GM08714 (cell line): ENCODE data around the gene STC2.

Source experiments
- H3K4me3 ChIP-seq: fragments of 200-500 bp; sonication (Bioruptor generic); 2 replicates; pipeline ENCODE4 v1.5.1; 2014; ENCODE audit warnings: mild to moderate bottlenecking, low read length, inconsistent platforms
- ZNF274 ChIP-seq: IDR thresholded peaks from 2 replicates; pipeline ENCODE4 v1.6.1; 2012; ENCODE audit warnings: mild to moderate bottlenecking, low read depth, low read length

The STC2 gene

DNA sequence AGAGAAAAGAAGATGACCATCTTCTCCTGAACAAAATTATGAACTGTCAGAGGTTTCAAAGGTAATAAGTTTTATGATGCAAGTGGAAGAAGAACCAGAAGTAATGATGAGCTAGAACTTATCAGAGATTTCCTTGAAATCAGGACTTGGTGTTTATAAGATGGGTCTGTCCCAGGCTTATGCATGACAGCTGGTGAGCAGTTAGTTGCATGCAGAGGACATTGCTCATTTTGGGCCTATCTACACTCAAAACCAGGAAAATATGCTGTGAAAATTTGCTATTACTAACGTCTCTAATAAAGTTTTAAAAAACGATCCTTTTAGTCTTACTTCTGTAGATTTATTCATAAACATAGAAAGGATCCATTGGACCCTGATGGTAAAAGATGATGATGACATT, 6.6 kb upstream of the STC2 start:
- no peak for TF ChIP-seq ZNF274

GRCh38 chr5:173333925-173334661, 5.9 kb upstream of the STC2 start:
- TF ChIP-seq ZNF274: no peak
- no peak overlapping the region for H3K4me3 ChIP-seq

More for the DNA sequence above, 6.6 kb upstream of the STC2 start:
- no peak overlapping the region for H3K4me3 ChIP-seq

- no peak overlapping the region for H3K4me3 ChIP-seq
- no peak for TF ChIP-seq ZNF274
Observed at GRCh38 chr5:173331956-173332479, 3.8 kb upstream of the STC2 start.

DNA sequence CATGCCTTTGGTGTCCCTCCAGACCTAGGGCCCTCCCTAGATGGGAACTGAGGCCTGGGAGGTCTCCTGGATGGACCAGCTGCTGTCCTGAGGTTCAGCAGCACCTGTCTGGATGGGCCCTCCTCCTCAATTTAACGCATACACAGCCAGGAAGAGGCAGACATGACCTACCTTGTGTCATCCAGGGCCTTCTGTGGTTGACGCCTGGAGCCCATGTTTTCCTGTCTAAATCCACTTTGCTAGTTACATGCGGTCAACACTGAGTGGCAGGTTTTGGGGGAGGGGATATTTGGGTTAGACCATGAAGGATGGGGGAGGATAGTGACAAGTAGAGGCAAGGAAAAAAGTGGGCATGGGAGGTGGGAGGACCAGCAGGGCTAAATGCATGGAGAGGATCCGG, 3.1 kb upstream of the STC2 start:
- H3K4me3 ChIP-seq: no peak overlapping the region
- TF ChIP-seq ZNF274: no peak

DNA sequence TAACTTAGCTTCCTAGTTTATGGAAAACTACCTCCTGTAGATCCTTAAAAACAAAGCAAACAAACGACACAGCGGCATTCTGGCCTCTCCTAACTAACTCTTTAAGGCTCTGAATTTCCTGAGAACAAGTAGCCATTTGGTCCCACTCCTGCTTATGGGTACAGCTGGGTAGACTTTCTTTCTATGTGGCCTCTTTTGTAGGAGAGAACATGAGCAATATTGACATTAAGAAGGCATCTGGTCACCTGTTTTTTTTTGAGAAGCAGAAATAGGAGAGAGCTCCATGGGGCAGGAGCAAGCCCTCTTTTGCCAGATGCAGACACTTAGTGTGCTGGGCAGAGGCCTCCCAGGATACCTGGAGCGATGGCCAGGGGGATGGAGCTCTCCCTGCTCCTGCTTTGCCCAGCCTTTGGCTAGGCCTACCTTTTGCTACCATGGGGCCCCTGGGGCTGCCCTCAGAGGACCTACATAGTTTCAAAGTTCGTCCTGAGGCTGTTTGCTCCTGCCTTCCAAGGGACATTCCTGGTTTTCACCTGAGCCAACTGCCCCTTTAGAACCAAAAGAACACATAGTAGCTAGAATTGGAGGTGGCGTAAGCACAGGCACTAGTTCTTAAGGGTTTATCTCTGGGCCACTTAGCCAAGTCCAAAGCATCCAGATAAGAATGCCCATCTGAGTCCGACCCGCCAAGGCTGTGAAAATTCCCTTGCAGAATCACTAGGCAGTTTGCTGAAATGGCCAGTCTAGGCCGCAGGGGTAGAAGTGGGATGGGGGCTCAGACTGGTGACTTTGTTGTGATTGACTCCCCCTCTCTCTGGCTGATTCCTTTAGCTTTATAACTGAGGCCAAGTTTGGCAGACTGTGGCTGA, 2.4 kb upstream of the STC2 start:
- H3K4me3 ChIP-seq: no peak overlapping the region
- no peak for TF ChIP-seq ZNF274

DNA sequence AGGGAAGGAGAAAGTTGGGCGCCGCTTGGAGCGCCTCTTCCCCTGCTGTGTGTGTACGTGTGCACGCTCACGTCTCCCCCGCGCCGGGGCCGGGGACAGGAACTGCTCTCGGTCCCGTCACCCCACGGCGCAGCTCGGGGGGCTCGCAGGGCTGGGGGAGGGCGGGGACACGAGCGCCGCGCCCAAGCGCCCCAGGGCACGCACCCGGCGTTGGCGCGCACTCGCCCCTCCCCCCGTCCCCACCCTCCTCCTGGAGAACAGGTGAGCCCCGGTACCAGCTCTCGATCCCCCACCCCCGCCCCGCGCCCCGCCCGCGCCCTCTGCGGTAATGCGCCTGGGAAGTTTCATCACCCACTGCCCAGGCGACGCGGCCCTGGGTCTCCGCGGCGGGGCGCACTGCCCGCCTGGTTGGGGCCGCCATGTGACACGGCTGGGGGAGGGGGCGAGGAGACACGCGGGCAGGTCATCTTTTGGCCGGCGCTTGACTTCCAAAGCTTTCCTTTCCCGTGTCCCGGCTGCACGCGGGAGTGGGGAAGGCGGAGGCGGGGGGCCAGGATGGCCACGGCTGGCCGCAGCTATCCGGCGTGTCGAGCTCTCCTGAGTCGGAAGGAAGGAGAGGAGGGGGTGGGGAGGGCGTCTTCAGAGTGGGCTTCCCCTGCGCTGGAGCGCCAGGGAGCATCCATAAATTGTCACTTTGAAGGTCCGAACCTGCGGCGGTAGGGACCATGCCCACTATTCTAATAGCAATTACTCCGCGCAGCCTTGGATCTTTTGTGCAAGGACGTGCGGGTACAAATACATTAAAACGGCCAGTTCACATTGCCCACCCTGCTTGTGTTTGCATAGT, 1.5 kb upstream of the STC2 start:
- peak overlapping the region; percentile 60; the same call in 1 of the 2 replicates for H3K4me3 ChIP-seq
- no peak for TF ChIP-seq ZNF274

- H3K4me3 ChIP-seq: peak overlapping the region; percentile 60; the same call in 1 of the 2 replicates
- no peak for TF ChIP-seq ZNF274
Observed at GRCh38 chr5:173328844-173329490, 753 bp upstream of the STC2 start.

DNA sequence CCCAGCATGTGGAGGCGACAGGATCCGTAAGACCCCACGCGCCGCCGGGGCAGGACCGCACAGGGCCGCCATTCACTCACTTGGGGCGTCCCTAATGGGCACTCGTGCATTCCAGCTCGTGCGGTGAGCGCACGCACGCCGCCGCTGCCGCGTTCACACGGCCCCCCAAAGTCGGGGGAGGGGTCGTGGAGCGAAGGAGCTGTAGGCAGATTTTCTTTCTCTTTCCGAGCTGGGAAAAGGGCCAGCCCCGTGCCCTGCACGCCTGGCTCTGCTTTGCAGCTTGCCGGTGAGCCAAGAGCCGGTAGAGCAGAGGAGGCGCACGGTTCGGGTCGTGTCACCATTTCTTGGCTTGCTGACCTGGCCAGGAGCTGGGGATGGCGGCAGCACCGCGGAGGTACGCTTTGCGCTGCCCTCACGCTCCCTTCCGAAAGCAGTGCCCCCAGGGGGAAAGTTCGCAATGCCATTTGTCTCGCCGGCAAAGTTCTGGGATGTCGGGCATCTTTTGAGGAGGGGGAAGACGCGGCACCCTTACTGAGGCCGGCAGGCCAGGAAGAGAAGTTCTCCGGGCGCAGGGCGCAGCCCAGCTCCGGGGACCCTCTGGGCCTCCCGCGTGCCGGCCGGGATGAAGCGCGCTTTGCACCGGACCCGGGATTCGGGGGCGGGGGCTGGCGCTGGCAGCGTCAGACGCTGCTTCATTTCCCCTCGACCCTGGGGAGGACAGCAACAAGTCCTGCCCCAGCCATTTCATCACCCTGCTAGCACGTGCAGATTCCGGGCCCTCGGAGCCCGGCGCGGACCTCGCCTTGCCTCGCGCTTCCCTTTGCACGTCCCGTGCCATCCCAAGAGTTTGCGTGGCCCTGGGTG, 898 bp downstream of the STC2 start:
- peak overlapping the region; percentile 60 for H3K4me3 ChIP-seq
- no peak for TF ChIP-seq ZNF274

DNA sequence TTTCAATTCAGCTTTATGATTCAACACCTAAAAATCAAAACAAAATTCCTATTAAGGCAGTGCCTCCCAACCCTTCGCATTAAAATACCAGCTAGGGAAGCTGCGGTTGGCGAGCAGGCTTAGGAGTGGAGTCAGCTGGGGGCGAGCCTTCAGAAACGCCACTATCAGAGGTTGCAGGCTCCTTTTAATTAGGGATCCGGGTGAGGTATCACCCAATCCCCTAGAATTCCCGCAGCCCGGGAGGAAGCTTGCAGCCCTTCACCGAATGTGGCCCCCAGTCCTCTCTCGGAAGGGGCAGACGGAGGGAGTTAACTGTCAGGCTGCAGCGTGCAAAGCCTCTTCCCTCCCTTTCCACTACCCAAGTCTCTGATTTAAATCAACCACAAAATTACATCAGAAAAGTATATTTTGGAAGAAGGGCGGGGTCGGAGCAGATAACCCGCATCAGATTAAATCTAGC, 1.7 kb downstream of the STC2 start:
- TF ChIP-seq ZNF274: no peak
- peak overlapping the region; percentile 60 for H3K4me3 ChIP-seq

DNA sequence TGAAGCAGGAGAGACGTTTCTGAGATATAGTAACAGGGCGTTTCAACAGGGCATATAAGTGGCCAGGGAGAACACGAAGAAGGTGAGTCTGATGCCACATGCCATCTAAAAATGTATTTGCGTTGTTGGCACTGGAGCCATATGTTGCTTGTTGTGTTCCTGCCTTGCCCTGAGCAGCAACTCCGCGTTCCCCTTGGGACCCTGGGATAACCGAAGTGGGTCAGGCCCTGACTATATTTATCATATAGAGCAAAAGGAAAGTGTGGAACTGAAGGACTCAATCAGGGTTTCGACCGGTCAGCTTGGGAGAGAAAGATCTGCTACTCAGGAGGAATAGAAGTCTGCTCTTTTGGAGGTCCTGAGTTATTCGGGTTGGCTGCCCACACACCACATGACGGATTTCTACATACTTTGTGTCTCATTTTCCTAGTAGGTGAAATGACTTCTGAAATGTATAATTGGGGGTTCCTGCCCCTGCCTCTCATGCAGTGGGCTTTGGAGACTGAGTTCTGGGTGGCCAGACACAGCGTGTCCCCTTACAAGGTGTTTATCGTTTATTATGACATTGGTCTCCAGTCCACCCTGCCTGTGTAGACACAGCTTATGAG, 3.0 kb downstream of the STC2 start:
- TF ChIP-seq ZNF274: no peak
- no peak overlapping the region; the same call in 1 of the 2 replicates for H3K4me3 ChIP-seq

GRCh38 chr5:173324115-173325001, 3.9 kb downstream of the STC2 start:
- H3K4me3 ChIP-seq: no peak overlapping the region; the same call in 1 of the 2 replicates
- no peak for TF ChIP-seq ZNF274
